Natural killer cell (primary cell): Measurements from ENCODE around the gene UNC79. TPM values are rescaled to one million over a fixed set of nuclear protein-coding genes. Genes with fewer than 3 reads are reported as not detected.

Source experiments
- ATAC-seq, 3 donors: fragments of 150-1000 bp in 2 of 3; fragments of 200-7000 bp in 1 of 3; cut with Tn5 transposase; 1 replicate in 1 of 3; 2 replicates in 2 of 3; pipeline ENCODE4 v1.10.0; 2021; ENCODE audit warnings: mild to moderate bottlenecking in 2 of 3, moderate library complexity in 2 of 3
- DNase-seq, 2 donors: peaks; one replicate each; pipeline versions ENCODE4 v3.0.0 to v3.0.0-alpha.2; 2013 to 2021; ENCODE audit warnings: mixed read lengths in 1 of 2
- H3K27ac ChIP-seq: one replicate; pipeline ENCODE4 v1.5.1; 2013; ENCODE audit warnings: mild to moderate bottlenecking, low read length
- H3K27me3 ChIP-seq: one replicate; pipeline ENCODE4 v1.6.1; 2013; ENCODE audit warnings: low read length; ENCODE audit not compliant: control insufficient read depth, insufficient read depth
- H3K36me3 ChIP-seq: one replicate; pipeline ENCODE4 v1.6.1; 2013; ENCODE audit warnings: low read length; ENCODE audit not compliant: control insufficient read depth, insufficient read depth
- H3K4me1 ChIP-seq: one replicate; pipeline ENCODE4 v1.6.1; 2013; ENCODE audit warnings: low read length; ENCODE audit not compliant: control insufficient read depth, insufficient read depth
- H3K4me3 ChIP-seq: one replicate; pipeline ENCODE4 v1.5.1; 2013; ENCODE audit warnings: low read length
- H3K9me3 ChIP-seq: one replicate; pipeline ENCODE4 v1.6.1; 2013; ENCODE audit warnings: low read length; ENCODE audit not compliant: control insufficient read depth, insufficient read depth
- H3K27ac Mint-ChIP-seq, 2 donors: one replicate each; pipeline ENCODE4 v1.8.0; 2022; ENCODE audit warnings: mild to moderate bottlenecking in 2 of 2, mixed read lengths in 2 of 2, moderate library complexity in 1 of 2
- H3K27me3 Mint-ChIP-seq, 2 donors: one replicate each; pipeline ENCODE4 v1.8.0; 2022; ENCODE audit warnings: low read depth in 2 of 2, mixed read lengths in 2 of 2
- H3K36me3 Mint-ChIP-seq: one replicate; pipeline ENCODE4 v1.8.0; 2022; ENCODE audit warnings: mixed read lengths
- H3K4me1 Mint-ChIP-seq, 2 donors: one replicate each; pipeline ENCODE4 v1.8.0; 2022; ENCODE audit warnings: mixed read lengths in 2 of 2
- H3K4me3 Mint-ChIP-seq: one replicate; pipeline ENCODE4 v1.8.0; 2022; ENCODE audit warnings: mild to moderate bottlenecking, moderate library complexity, mixed read lengths
- H3K9me3 Mint-ChIP-seq, 2 donors: one replicate each; pipeline ENCODE4 v1.8.0; 2022; ENCODE audit warnings: mixed read lengths in 2 of 2
- WGBS: methylation state at CpG from one replicate; pipeline ENCODE4 v1.1.7; 2013; ENCODE audit warnings: missing lambda C conversion rate; ENCODE audit not compliant: insufficient coverage; 5-methylcytosine and 5-hydroxymethylcytosine counted together
- intact Hi-C: fragments of 100-400 bp; cut with micrococcal nuclease; formaldehyde crosslinking; loops from one replicate; pipeline ENCODE4 v1.14.2; 2022
- total RNA-seq, 4 donors: library from RNA; stranded (reverse); fragments of 120-200 nt in 1 of 4; gene quantifications; one replicate each; pipeline versions ENCODE4 v1.2.3 to v1.2.4, GENCODE V29; 2013 to 2022
- TF ChIP-seq, protein P1 (sequence below): fragments of 200-600 bp; IDR thresholded peaks from one replicate; pipeline ENCODE4 v1.8.0; 2022; ENCODE audit warnings: antibody characterized with exemption

The UNC79 gene
- total RNA-seq, 3 donors from 2014 or later (not counting 1 experiment from before 2014, with no cell fraction given), result 0.05 TPM; not detected in 1

GRCh38 chr14:93454224-93454623, 23.5 kb downstream of the UNC79 start:
- no CpG with 5 or more reads among the region's 1 CpG for WGBS
- peaks cover 0 to 3% of the 10 kb centered on the region in 2 donors for H3K9me3 Mint-ChIP-seq
- H3K36me3 Mint-ChIP-seq, result no peaks in the 10 kb centered on the region
- no peak overlapping the region for H3K27ac Mint-ChIP-seq
- H3K4me3 ChIP-seq, result no peak overlapping the region
- H3K36me3 ChIP-seq, result no peaks in the 10 kb centered on the region
- H3K9me3 ChIP-seq, result no peaks in the 10 kb centered on the region
- DNase-seq, result no peak
- peaks cover 10 to 55% of the 10 kb centered on the region in 2 donors for H3K27me3 Mint-ChIP-seq
- intact Hi-C loops, result no loop called here
- TF ChIP-seq, protein P1, sequence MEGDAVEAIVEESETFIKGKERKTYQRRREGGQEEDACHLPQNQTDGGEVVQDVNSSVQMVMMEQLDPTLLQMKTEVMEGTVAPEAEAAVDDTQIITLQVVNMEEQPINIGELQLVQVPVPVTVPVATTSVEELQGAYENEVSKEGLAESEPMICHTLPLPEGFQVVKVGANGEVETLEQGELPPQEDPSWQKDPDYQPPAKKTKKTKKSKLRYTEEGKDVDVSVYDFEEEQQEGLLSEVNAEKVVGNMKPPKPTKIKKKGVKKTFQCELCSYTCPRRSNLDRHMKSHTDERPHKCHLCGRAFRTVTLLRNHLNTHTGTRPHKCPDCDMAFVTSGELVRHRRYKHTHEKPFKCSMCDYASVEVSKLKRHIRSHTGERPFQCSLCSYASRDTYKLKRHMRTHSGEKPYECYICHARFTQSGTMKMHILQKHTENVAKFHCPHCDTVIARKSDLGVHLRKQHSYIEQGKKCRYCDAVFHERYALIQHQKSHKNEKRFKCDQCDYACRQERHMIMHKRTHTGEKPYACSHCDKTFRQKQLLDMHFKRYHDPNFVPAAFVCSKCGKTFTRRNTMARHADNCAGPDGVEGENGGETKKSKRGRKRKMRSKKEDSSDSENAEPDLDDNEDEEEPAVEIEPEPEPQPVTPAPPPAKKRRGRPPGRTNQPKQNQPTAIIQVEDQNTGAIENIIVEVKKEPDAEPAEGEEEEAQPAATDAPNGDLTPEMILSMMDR, result no peak
- no peaks in the 10 kb centered on the region for H3K4me1 ChIP-seq
- H3K27me3 ChIP-seq, result no peaks in the 10 kb centered on the region
- no peak for ATAC-seq
- no peak overlapping the region for H3K27ac ChIP-seq
- H3K4me3 Mint-ChIP-seq, result no peak overlapping the region
- no peaks in the 10 kb centered on the region for H3K4me1 Mint-ChIP-seq

DNA sequence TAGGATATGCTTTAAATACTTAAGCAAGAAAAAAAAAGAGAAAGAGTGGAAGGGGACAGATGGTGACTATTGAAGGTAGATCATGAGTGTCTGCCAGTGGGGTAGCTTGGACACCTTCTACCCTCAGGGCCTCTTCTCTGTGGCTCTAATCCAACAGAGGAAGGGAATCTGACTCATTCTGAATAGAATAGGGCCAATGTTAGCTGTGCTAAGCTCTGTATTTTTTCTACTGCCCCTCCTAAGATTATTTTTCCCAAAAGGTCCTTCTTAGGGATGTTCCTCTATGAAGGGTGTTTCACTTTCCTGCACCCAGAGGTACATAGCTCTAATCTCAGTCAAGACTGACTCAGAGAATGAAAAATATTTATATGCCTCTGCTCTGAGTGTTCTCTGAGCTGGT, 25.6 kb downstream of the UNC79 start:
- H3K27me3 ChIP-seq, result no peaks in the 10 kb centered on the region
- H3K9me3 Mint-ChIP-seq, result peaks cover 0 to 3% of the 10 kb centered on the region in 2 donors
- no peaks in the 10 kb centered on the region for H3K4me1 Mint-ChIP-seq
- ATAC-seq (no peak), DNase-seq (no peak)
- no peaks in the 10 kb centered on the region for H3K36me3 ChIP-seq
- no peak overlapping the region for H3K27ac Mint-ChIP-seq
- H3K4me3 ChIP-seq, result no peak overlapping the region
- intact Hi-C loops, result no loop called here
- peaks cover 10 to 45% of the 10 kb centered on the region in 2 donors for H3K27me3 Mint-ChIP-seq
- no peaks in the 10 kb centered on the region for H3K4me1 ChIP-seq
- no peak overlapping the region for H3K4me3 Mint-ChIP-seq
- no peaks in the 10 kb centered on the region for H3K36me3 Mint-ChIP-seq
- TF ChIP-seq, protein P1, result no peak
- no peak overlapping the region for H3K27ac ChIP-seq
- no peaks in the 10 kb centered on the region for H3K9me3 ChIP-seq

DNA sequence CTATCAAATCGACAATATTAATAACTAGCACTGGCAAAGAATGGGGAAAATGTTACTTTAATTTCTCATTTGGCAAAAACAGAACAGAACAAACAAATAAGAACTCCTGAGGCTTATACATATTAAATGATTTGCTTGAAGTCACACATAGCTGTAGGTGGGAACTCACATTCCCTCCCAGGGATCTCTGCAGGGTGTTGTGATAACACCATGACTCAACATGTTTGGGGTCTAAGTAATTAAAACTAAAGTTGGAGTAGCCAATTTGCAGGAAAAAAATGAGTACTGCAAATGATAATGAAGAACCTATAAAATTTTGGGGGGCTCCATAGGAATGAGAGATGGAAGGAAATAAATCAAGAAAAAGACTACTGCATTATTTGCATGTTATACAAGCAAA, 27.5 kb downstream of the UNC79 start:
- H3K4me1 ChIP-seq, result no peaks in the 10 kb centered on the region
- peaks cover 11 to 36% of the 10 kb centered on the region in 2 donors for H3K27me3 Mint-ChIP-seq
- H3K36me3 ChIP-seq, result no peaks in the 10 kb centered on the region
- no peaks in the 10 kb centered on the region for H3K27me3 ChIP-seq
- H3K36me3 Mint-ChIP-seq, result no peaks in the 10 kb centered on the region
- DNase-seq (no peak), ATAC-seq (no peak)
- H3K9me3 ChIP-seq, result no peaks in the 10 kb centered on the region
- H3K4me3 Mint-ChIP-seq, result no peak overlapping the region
- TF ChIP-seq, protein P1, result no peak
- intact Hi-C loops, result no loop called here
- no CpG with 5 or more reads among the region's 1 CpG for WGBS
- no peak overlapping the region for H3K4me3 ChIP-seq
- H3K27ac ChIP-seq, result no peak overlapping the region
- H3K9me3 Mint-ChIP-seq, result no peaks in the 10 kb centered on the region
- H3K4me1 Mint-ChIP-seq, result no peaks in the 10 kb centered on the region
- H3K27ac Mint-ChIP-seq, result no peak overlapping the region

- no peak overlapping the region for H3K27ac Mint-ChIP-seq
- no peaks in the 10 kb centered on the region for H3K27me3 ChIP-seq
- 72% methylated on average over 3 of the region's 3 CpGs for whole genome bisulfite sequencing
- no peaks in the 10 kb centered on the region for H3K36me3 Mint-ChIP-seq
- ATAC-seq (no peak), DNase-seq (no peak)
- no peaks in the 10 kb centered on the region for H3K9me3 Mint-ChIP-seq
- intact Hi-C loops, result no loop called here
- H3K27me3 Mint-ChIP-seq, result peaks cover 8 to 13% of the 10 kb centered on the region in 2 donors
- no peaks in the 10 kb centered on the region for H3K4me1 Mint-ChIP-seq
- H3K4me3 ChIP-seq, result no peak overlapping the region
- TF ChIP-seq, protein P1, result no peak
- no peaks in the 10 kb centered on the region for H3K4me1 ChIP-seq
- H3K27ac ChIP-seq, result no peak overlapping the region
- H3K36me3 ChIP-seq, result no peaks in the 10 kb centered on the region
- no peaks in the 10 kb centered on the region for H3K9me3 ChIP-seq
- no peak overlapping the region for H3K4me3 Mint-ChIP-seq
Measured at GRCh38 chr14:93462479-93462878, 31.7 kb downstream of the UNC79 start.
